Measurements from ENCODE around the gene SPG7. TPM values are rescaled to one million over a fixed set of nuclear protein-coding genes. Genes with fewer than 3 reads are reported as not detected.

Gene SPG7
- total and polyA plus RNA-seq, 9 of the 15 experiments (the other 6 are each of a cell fraction or from before 2014, with no cell fraction given): 5.8 to 89.1 (median 49.4) TPM

DNA sequence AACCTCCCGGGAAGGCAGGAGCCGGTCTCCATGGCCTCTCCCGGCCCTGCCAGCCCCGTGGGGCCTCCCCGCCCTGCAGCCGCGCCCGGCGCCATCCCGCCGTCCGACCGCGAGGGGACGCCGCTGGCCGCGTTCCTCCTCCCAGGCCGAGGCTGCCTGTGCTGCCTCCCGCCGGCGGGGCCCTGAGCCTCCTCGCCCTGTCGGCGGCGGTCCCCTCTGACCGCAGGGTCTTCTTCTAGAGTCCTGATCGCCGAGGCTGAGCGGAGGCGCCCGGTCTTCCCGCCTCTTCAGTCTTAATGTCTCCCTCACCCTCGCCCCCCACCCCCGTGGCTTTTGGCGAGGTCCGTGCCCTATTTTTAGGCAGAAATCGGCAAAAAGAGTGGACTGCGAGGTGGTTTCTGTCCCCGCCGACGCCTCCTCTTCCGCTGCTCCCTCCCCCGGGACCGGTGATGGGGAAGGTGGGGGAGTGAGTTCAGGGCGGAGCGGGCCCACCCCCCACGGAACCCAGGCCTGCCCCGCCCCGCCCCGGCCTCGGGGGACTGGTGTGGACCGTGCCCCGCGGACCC is 66.6 kb downstream of the SPG7 start (continued):
- TF ChIP-seq RBM25 (IDR thresholded peaks at IDR 0.05; ENCODE audit: low read depth, low read length, severe bottlenecking) (peak; percentile 84), KDM4B (IDR thresholded peaks at IDR 0.05; ENCODE audit: borderline replicate concordance in 2 of 2, low read depth in 1 of 2) (0 out of 4 replicates have a peak, but pooled peaks of 1 of the 2 experiments have one; percentile 45), TARDBP (IDR thresholded peaks at IDR 0.05) (peak; percentile 88), MTA3 (IDR thresholded peaks at IDR 0.05; ENCODE audit: borderline replicate concordance) (peak; percentile 47; the same call in 1 of the 2 replicates), SMARCA5 (IDR thresholded peaks at IDR 0.05) (no peak), NRF1 (conservative IDR thresholded peaks at IDR 0.05 in 1 of 2, IDR thresholded peaks at IDR 0.05 in 1 of 2) (no peak; a peak in 1 of 4 replicates), RBM39 (optimal IDR thresholded peaks at IDR 0.05; ENCODE audit: low read depth, low read length) (no peak), ZFP36 (IDR thresholded peaks at IDR 0.05; ENCODE audit: low read depth, low read length, partially characterized antibody) (peak; percentile 30), RBM34 (IDR thresholded peaks at IDR 0.05; ENCODE audit: borderline replicate concordance, insufficient read depth, low read length) (no peak), ZC3H11A (IDR thresholded peaks at IDR 0.05; ENCODE audit: low read depth, low read length) (no peak)
- TF ChIP-seq, protein P1, sequence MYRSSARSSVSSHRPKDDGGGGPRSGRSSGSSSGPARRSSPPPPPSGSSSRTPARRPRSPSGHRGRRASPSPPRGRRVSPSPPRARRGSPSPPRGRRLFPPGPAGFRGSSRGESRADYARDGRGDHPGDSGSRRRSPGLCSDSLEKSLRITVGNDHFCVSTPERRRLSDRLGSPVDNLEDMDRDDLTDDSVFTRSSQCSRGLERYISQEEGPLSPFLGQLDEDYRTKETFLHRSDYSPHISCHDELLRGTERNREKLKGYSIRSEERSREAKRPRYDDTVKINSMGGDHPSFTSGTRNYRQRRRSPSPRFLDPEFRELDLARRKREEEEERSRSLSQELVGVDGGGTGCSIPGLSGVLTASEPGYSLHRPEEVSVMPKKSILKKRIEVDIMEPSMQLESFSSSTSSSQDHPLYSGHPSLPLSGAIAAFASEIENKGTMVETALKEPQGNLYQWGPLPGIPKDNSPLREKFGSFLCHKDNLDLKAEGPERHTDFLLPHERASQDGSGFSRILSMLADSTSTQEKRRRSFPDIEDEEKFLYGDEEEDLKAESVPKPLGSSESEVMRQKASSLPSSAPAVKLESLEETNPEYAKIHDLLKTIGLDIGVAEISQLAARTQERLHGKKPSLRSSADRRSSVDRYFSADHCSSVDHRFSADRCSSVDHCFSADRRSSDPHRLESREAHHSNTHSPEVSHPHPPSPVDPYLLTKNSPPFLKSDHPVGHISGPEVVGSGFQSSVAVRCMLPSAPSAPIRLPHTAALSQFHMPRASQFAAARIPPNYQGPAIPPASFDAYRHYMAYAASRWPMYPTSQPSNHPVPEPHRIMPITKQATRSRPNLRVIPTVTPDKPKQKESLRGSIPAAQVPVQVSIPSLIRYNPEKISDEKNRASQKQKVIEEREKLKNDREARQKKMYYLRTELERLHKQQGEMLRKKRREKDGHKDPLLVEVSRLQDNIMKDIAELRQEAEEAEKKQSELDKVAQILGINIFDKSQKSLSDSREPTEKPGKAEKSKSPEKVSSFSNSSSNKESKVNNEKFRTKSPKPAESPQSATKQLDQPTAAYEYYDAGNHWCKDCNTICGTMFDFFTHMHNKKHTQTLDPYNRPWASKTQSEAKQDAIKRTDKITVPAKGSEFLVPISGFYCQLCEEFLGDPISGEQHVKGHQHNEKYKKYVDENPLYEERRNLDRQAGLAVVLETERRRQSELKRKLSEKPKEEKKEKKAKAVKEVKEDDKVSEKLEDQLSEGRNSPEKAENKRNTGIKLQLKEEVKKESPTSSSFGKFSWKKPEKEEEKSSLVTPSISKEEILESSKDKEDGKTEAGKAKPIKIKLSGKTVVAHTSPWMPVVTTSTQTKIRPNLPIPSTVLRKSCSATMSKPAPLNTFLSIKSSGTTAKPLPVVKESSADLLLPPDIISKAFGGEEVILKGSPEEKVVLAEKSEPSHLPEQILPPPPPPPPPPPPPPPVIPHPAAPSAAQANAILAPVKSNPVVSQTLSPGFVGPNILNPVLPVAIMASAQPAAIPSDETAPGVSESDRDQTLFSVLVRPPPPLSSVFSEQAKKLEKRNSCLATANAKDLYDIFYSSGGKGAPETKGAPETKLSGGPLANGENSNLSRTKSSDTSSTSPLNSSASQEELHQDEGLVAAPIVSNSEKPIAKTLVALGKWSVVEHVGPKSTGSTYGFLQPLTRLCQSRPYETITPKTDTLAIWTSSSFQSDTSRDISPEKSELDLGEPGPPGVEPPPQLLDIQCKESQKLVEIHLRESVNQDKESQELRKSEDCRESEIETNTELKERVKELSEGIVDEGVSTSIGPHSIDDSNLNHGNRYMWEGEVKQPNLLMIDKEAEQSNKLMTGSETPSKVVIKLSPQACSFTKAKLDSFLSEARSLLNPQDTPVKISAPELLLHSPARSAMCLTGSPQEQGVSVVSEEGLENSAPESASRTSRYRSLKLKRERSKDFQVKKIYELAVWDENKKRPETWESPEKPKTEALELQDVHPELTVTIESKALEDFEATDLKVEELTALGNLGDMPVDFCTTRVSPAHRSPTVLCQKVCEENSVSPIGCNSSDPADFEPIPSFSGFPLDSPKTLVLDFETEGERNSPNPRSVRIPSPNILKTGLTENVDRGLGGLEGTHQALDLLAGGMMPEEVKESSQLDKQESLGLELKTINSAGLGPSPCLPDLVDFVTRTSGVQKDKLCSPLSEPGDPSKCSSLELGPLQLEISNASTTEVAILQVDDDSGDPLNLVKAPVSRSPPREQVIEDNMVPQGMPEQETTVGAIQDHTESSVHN (IDR thresholded peaks at IDR 0.05; ENCODE audit: borderline replicate concordance in 1 of 2, low read depth in 1 of 2): no peak
